OCI-LY1 (cell line): Measurements from ENCODE around the gene CUX1.

Source experiments
- CTCF ChIP-seq: fragments of 200-600 bp; sonication (generic), shearing (Covaris generic); IDR thresholded peaks from 2 replicates; pipeline ENCODE4 v1.5.1; 2017; ENCODE audit warnings: mild to moderate bottlenecking, antibody characterized with exemption, low read length, moderate library complexity, mixed read lengths
- EZH2 ChIP-seq: fragments of 200-600 bp; sonication (generic), shearing (Covaris generic); IDR thresholded peaks from 2 replicates; pipeline ENCODE4 v1.8.0; 2017; ENCODE audit warnings: borderline replicate concordance, mixed run types, mild to moderate bottlenecking, antibody characterized with exemption, low read length, moderate library complexity, mixed read lengths

GRCh38 chr7:101977249-101977648 lies 159.8 kb downstream of the CUX1 start:
- no peak for TF ChIP-seq CTCF
- no peak for TF ChIP-seq EZH2
